Osteoblast (primary cell): ENCODE data around the gene PSAPL1. TPM values are rescaled to one million over a fixed set of nuclear protein-coding genes. Genes with fewer than 3 reads are reported as not detected.

Source experiments
- DNase-seq: peaks from one replicate; pipeline ENCODE4 v3.0.0; 2011; ENCODE audit warnings: low spot score, mixed read lengths; ENCODE audit not compliant: insufficient read length; ENCODE audit errors: missing footprints
- H2AFZ ChIP-seq: 2 replicates; pipeline ENCODE4 v1.6.0; 2011; ENCODE audit warnings: mild to moderate bottlenecking, low read length
- H3K27ac ChIP-seq: 2 replicates; pipeline ENCODE4 v1.5.1; 2011; ENCODE audit warnings: mild to moderate bottlenecking, low read depth, low read length, moderate library complexity
- H3K27me3 ChIP-seq: 2 replicates; pipeline ENCODE4 v1.6.0; 2012; ENCODE audit warnings: mild to moderate bottlenecking, control low read depth, inconsistent platforms, low read length, moderate library complexity; ENCODE audit not compliant: insufficient read depth
- H3K36me3 ChIP-seq: 2 replicates; pipeline ENCODE4 v1.5.1; 2011; ENCODE audit warnings: mild to moderate bottlenecking, low read length, control low read depth, moderate library complexity; ENCODE audit not compliant: insufficient read depth
- H3K4me1 ChIP-seq: 2 replicates; pipeline ENCODE4 v1.5.1; 2011; ENCODE audit warnings: mild to moderate bottlenecking, low read length, control low read depth, moderate library complexity; ENCODE audit not compliant: insufficient read depth
- H3K4me2 ChIP-seq: 2 replicates; pipeline ENCODE4 v1.6.0; 2011; ENCODE audit warnings: mild to moderate bottlenecking, low read length; ENCODE audit not compliant: insufficient read depth
- H3K4me3 ChIP-seq: fragments of 200-600 bp; sonication (generic); 3 replicates; pipeline ENCODE4 v1.5.1; 2012; ENCODE audit warnings: mild to moderate bottlenecking, low read length, inconsistent platforms; ENCODE audit not compliant: insufficient read depth
- H3K79me2 ChIP-seq: 2 replicates; pipeline ENCODE4 v1.6.0; 2012; ENCODE audit warnings: mild to moderate bottlenecking, low read length, control low read depth, inconsistent platforms; ENCODE audit not compliant: insufficient read depth
- H3K9me3 ChIP-seq: 2 replicates; pipeline ENCODE4 v1.5.1; 2011; ENCODE audit warnings: low read depth, low read length, control low read depth
- H4K20me1 ChIP-seq: 2 replicates; pipeline ENCODE4 v1.6.0; 2012; ENCODE audit warnings: mild to moderate bottlenecking, low read length, control low read depth; ENCODE audit not compliant: insufficient read depth
- total RNA-seq: library from RNA; depleted of rRNA; stranded (reverse); fragments of >200 nt; gene quantifications from 2 replicates; pipeline ENCODE4 v1.2.3, GENCODE V29; 2012
- TF ChIP-seq, protein P1 (sequence below): IDR thresholded peaks from 2 replicates; pipeline ENCODE4 v1.5.1; 2011; ENCODE audit warnings: mild to moderate bottlenecking, low read depth, low read length, moderate library complexity; ENCODE audit errors: extremely low read depth

PSAPL1 gene
- total RNA-seq, 1 donor: not detected

DNA sequence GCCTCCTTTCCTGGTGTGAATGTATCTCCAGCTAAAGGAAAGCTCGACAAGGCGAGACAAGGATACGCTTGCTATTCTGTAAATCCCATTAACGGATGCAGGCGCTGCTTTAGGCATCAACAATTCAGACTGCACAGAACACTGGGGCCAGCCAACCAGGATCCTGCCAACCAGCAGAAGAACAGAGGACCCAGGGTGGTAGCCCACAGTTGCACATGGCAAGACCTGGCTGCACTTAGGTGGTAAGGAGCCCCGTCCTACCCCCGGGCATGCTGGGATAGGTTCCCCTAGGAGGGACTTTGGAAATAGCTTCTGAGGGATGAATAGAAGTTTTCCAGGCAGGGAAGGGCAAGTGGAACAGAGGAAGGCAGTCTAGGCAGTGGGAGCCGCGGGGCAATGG lies 20.7 kb downstream of the PSAPL1 start:
- H3K27me3 ChIP-seq: peaks cover 11% of the 10 kb centered on the region
- H4K20me1 ChIP-seq: no peaks in the 10 kb centered on the region
- H3K4me1 ChIP-seq: no peaks in the 10 kb centered on the region
- H3K27ac ChIP-seq: no peak overlapping the region
- H3K79me2 ChIP-seq: no peaks in the 10 kb centered on the region
- no peaks in the 10 kb centered on the region for H3K36me3 ChIP-seq
- TF ChIP-seq, protein P1, sequence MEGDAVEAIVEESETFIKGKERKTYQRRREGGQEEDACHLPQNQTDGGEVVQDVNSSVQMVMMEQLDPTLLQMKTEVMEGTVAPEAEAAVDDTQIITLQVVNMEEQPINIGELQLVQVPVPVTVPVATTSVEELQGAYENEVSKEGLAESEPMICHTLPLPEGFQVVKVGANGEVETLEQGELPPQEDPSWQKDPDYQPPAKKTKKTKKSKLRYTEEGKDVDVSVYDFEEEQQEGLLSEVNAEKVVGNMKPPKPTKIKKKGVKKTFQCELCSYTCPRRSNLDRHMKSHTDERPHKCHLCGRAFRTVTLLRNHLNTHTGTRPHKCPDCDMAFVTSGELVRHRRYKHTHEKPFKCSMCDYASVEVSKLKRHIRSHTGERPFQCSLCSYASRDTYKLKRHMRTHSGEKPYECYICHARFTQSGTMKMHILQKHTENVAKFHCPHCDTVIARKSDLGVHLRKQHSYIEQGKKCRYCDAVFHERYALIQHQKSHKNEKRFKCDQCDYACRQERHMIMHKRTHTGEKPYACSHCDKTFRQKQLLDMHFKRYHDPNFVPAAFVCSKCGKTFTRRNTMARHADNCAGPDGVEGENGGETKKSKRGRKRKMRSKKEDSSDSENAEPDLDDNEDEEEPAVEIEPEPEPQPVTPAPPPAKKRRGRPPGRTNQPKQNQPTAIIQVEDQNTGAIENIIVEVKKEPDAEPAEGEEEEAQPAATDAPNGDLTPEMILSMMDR: no peak
- no peak overlapping the region for H2AFZ ChIP-seq
- H3K4me3 ChIP-seq: no peak overlapping the region
- H3K4me2 ChIP-seq: no peak overlapping the region
- peaks cover 4% of the 10 kb centered on the region for H3K9me3 ChIP-seq
- peak; percentile 13 for DNase-seq

DNA sequence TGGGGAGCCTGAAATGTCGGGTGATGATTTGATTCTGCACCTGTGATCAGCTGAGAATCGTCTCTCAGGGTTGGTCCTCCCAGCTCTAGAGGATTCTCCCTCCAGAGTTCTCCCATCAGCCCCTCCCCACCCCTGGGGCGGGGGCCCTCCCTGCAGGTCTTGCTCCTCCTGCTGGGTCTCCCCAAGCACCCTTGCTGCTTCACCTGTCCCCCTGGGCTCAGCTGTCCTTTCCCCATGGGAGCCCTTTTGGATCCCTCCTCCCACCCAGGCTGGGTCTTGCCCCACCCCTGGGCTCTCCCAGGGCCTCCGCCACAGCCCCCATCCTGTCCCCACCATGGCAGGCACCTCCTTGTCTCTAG lies 22.2 kb downstream of the PSAPL1 start:
- H3K4me2 ChIP-seq: no peak overlapping the region
- TF ChIP-seq, protein P1: no peak
- H3K27ac ChIP-seq: no peak overlapping the region
- H3K79me2 ChIP-seq: no peaks in the 10 kb centered on the region
- no peaks in the 10 kb centered on the region for H3K36me3 ChIP-seq
- H3K27me3 ChIP-seq: peaks cover 11% of the 10 kb centered on the region
- no peaks in the 10 kb centered on the region for H3K9me3 ChIP-seq
- DNase-seq: peak; percentile 46
- no peak overlapping the region for H3K4me3 ChIP-seq
- H2AFZ ChIP-seq: no peak overlapping the region
- H4K20me1 ChIP-seq: no peaks in the 10 kb centered on the region
- no peaks in the 10 kb centered on the region for H3K4me1 ChIP-seq

DNA sequence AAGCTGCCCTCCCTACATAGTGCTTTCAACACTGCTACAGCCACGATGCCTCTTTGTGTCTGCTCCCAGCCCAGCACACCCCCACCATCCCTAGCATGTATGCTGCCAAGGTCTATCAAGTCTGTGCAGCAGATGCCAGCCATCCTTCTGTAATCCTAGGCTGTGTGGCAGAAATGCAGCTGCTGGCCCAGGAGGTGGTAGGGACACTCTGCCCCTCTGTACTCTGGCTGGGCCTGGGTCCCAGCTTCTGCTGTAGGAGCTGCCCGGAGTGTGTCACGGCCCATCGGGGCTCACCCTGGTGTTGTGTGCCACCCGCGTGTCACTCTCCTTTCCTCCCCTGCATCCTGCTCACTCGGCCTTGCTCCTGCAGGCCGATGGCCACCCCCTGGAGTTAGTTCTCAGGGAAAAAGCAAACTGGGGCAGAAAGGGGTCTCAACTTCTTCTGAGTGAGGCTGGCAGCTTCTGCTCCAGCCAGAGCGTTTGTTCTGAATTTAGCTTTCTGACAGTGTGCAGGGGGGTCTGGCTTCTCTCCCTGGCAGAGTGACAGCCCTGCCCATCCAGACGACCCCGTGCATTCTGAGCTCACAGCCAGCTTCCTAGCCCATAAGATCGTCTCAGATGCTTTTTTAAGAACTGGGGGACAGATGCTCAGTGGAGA lies 22.7 kb downstream of the PSAPL1 start:
- Histone ChIP-seq H3K36me3 (no peaks in the 10 kb centered on the region), H3K27ac (no peak overlapping the region), H3K4me3 (no peak overlapping the region), H4K20me1 (no peaks in the 10 kb centered on the region), H3K4me1 (no peaks in the 10 kb centered on the region), H3K4me2 (no peak overlapping the region), H3K79me2 (no peaks in the 10 kb centered on the region), H3K9me3 (no peaks in the 10 kb centered on the region), H3K27me3 (peaks cover 13% of the 10 kb centered on the region), H2AFZ (no peak overlapping the region)
- TF ChIP-seq, protein P1: no peak
- peak; percentile 27 for DNase-seq

GRCh38 chr4:7411491-7411890 lies 23.2 kb downstream of the PSAPL1 start:
- peak; percentile 36 for DNase-seq
- TF ChIP-seq, protein P1: no peak
- Histone ChIP-seq H4K20me1 (no peaks in the 10 kb centered on the region), H3K36me3 (no peaks in the 10 kb centered on the region), H3K27ac (no peak overlapping the region), H3K79me2 (no peaks in the 10 kb centered on the region), H2AFZ (no peak overlapping the region), H3K4me3 (no peak overlapping the region), H3K4me1 (no peaks in the 10 kb centered on the region), H3K9me3 (no peaks in the 10 kb centered on the region), H3K27me3 (peaks cover 16% of the 10 kb centered on the region), H3K4me2 (no peak overlapping the region)
